Activated B cell treated with CpG ODN at 0.5 μM for 24 hours (primary cell): ENCODE measurements around the gene NEDD9. TPM values are rescaled to one million over a fixed set of nuclear protein-coding genes. Genes with fewer than 3 reads are reported as not detected.

Source experiments
- ATAC-seq: fragments of 200-7000 bp; cut with Tn5 transposase; one replicate; pipeline ENCODE4 v1.10.0; 2021; ENCODE audit warnings: low read depth, mild to moderate bottlenecking, moderate library complexity
- CTCF ChIA-PET: fragments of 350-600 bp; sonication (Branson Sonifier 250); formaldehyde crosslinking; loops from one replicate; lab custom pipeline; 2021; ENCODE audit warnings: antibody characterized with exemption; lab: Charles Lee
- POLR2A ChIA-PET: fragments of 350-600 bp; sonication (Branson Sonifier 250); formaldehyde crosslinking; loops from one replicate; lab custom pipeline; 2021; ENCODE audit warnings: antibody characterized with exemption; lab: Charles Lee
- DNase-seq: peaks from one replicate; pipeline ENCODE4 v3.0.0; 2022
- H3K27ac Mint-ChIP-seq: one replicate; pipeline ENCODE4 v1.8.0; 2020; ENCODE audit warnings: mixed read lengths
- H3K27me3 Mint-ChIP-seq: one replicate; pipeline ENCODE4 v1.8.0; 2021; ENCODE audit warnings: mixed read lengths
- H3K36me3 Mint-ChIP-seq: one replicate; pipeline ENCODE4 v1.8.0; 2021; ENCODE audit warnings: low read depth, mixed read lengths
- H3K4me1 Mint-ChIP-seq: one replicate; pipeline ENCODE4 v1.8.0; 2021; ENCODE audit warnings: mixed read lengths
- H3K4me3 Mint-ChIP-seq: one replicate; pipeline ENCODE4 v1.8.0; 2020; ENCODE audit warnings: mild to moderate bottlenecking, mixed read lengths
- H3K9me3 Mint-ChIP-seq: one replicate; pipeline ENCODE4 v1.8.0; 2020; ENCODE audit warnings: mixed read lengths
- intact Hi-C: fragments of 100-400 bp; cut with micrococcal nuclease; formaldehyde crosslinking; loops from one replicate; pipeline ENCODE4 v1.15.1; 2024
- total RNA-seq: library from RNA; stranded (reverse); gene quantifications from 2 replicates; pipeline ENCODE4 v1.2.3, GENCODE V29; 2022
- TF ChIP-seq, protein P1 (sequence below): fragments of 200-600 bp; IDR thresholded peaks from one replicate; pipeline ENCODE4 v1.8.0; 2022; ENCODE audit warnings: antibody characterized with exemption, mild to moderate bottlenecking

Gene NEDD9
- total RNA-seq, 1 donor from 2014 or later = 61.9 TPM

DNA sequence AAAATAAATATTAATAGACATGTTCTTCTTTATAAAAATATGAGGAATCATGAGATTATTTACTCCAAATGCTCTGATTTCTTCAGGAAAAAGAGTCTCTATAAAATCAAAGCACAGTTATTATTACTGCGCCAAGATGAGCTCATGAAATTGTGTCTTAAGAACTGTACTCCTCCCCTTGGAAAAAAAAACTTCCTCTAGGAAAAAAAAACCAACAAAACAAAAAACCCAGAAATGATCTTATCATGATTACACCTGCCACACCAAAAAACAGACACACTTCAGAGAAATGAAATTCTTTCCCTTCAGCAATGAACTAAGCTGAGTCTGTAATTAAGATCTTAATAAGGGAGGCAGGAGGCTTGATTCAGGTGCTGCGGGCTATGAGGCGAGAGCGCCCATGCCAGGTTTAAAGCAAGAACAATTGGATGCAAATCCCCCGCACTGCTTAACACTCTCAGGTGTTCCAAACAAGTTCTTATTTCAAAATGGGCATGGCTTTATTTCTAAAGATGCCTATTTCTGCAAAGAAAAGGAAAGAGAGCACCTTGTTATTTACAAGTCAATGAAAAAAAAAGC, 9.1 kb downstream of the NEDD9 start:
- TF ChIP-seq, protein P1, sequence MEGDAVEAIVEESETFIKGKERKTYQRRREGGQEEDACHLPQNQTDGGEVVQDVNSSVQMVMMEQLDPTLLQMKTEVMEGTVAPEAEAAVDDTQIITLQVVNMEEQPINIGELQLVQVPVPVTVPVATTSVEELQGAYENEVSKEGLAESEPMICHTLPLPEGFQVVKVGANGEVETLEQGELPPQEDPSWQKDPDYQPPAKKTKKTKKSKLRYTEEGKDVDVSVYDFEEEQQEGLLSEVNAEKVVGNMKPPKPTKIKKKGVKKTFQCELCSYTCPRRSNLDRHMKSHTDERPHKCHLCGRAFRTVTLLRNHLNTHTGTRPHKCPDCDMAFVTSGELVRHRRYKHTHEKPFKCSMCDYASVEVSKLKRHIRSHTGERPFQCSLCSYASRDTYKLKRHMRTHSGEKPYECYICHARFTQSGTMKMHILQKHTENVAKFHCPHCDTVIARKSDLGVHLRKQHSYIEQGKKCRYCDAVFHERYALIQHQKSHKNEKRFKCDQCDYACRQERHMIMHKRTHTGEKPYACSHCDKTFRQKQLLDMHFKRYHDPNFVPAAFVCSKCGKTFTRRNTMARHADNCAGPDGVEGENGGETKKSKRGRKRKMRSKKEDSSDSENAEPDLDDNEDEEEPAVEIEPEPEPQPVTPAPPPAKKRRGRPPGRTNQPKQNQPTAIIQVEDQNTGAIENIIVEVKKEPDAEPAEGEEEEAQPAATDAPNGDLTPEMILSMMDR = no peak
- H3K4me3 Mint-ChIP-seq = no peak overlapping the region
- POLR2A ChIA-PET = interaction anchor here (1.5 to 3.0 kb wide), 2 partner anchors 9 to 238 kb away, joined by 3 to 13 read pairs; partner anchors contain the start of gene NEDD9
- H3K4me1 Mint-ChIP-seq = peaks cover 48% of the 10 kb centered on the region
- DNase-seq (no peak), ATAC-seq (no peak)
- no peaks in the 10 kb centered on the region for H3K27me3 Mint-ChIP-seq
- CTCF ChIA-PET = interaction anchor here (1.2 to 1.6 kb wide), 2 partner anchors 51 to 272 kb away, joined by 4 to 5 read pairs; no protein-coding TSS in a partner anchor
- H3K9me3 Mint-ChIP-seq = no peaks in the 10 kb centered on the region
- intact Hi-C loops = no loop called here
- peak overlapping the region; percentile 24 for H3K27ac Mint-ChIP-seq
- peaks cover 50% of the 10 kb centered on the region for H3K36me3 Mint-ChIP-seq

DNA sequence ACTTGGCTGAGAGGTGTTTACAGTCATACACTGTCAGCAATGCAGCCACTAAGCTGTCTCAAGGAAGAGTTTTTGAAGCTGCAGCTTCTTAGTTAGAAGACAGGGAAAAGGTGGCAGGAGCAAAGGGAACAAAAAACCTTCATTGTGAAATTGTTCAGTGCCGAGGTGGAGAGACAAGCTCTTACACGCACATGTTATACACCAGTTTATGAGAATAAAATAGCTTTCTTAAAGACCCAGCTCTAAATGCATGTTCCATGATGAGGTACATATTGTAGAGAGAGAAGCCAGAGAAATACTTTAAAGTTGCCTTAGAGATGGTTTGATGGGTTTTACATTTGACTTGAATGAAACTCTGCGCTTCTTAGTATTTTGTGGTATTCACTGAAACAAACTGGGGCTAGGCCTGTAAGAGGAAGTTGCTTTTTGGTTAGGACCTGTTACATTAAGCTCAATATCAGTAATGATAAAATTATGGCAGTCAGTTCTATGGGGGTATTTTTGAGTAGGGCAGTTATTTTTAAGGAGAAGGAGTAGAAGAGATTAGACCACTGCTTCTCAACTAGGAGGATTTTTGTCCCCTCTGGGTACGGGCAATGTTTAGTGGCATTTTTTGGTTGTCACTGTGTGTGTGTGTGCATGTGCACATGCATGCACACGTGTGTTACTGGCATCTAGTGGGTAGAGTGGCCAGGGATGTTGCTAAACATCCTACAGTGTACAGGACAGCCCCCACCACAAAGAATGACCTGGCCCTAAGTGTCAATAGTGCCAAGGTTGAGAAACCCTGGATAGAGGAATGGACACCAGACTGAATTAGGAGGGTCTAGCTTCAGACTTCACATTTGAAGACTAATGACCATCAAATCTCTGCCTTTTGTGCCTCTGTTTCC, 9.8 kb downstream of the NEDD9 start:
- intact Hi-C loops = no loop called here
- ATAC-seq (no peak), DNase-seq (no peak)
- no peaks in the 10 kb centered on the region for H3K9me3 Mint-ChIP-seq
- H3K4me1 Mint-ChIP-seq = peaks cover 52% of the 10 kb centered on the region
- POLR2A ChIA-PET = interaction anchor here (1.5 to 3.0 kb wide), 2 partner anchors 10 to 238 kb away, joined by 3 to 13 read pairs; partner anchors contain the start of gene NEDD9
- peaks cover 47% of the 10 kb centered on the region for H3K36me3 Mint-ChIP-seq
- CTCF ChIA-PET = interaction anchor here (1.2 to 1.6 kb wide), 2 partner anchors 51 to 273 kb away, joined by 4 to 5 read pairs; no protein-coding TSS in a partner anchor
- no peak overlapping the region for H3K4me3 Mint-ChIP-seq
- H3K27me3 Mint-ChIP-seq = no peaks in the 10 kb centered on the region
- TF ChIP-seq, protein P1 = no peak
- H3K27ac Mint-ChIP-seq = no peak overlapping the region

DNA sequence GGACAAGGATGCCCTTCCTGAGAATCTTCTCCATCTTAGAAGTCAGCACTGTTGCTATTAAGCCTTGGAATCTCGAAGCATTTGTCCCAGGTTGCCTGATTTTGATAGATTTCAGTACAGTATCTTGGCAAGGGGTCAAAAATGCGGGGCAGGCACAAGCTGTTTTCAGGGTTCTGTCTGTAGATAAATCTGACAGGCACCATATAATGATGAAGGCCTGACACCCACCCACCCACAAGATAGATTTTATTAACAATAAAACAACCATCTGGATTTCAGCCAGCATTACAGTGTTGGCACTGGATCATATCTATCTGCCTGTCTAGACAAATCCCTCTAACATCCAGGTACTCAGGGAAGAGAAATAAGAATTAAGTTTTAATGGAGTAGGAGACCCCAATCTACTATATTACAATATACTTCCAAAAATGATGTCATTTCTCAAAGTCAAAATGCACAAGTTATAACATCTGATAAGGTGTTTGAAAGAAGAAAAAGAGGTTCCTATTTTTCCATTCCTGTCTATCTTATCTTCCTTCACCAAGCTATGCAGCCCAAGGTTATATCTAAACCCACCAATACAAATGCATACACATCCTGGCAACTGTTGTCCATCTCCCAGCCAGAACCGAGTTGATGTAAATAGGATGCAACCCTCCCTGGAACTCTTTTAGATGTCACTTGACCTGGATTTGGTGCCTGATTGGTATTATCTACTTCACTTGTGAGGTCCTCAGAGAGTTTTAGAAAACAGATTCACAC, 10.7 kb downstream of the NEDD9 start:
- ATAC-seq (no peak), DNase-seq (no peak)
- ChIA-PET CTCF (interaction anchor here (1.2 to 1.6 kb wide), 2 partner anchors 50 to 274 kb away, joined by 4 to 5 read pairs; no protein-coding TSS in a partner anchor), POLR2A (interaction anchor here (1.5 to 3.0 kb wide), 2 partner anchors 10 to 239 kb away, joined by 3 to 13 read pairs; partner anchors contain the start of gene NEDD9)
- TF ChIP-seq, protein P1 = no peak
- intact Hi-C loops = no loop called here
- Mint-ChIP-seq H3K27ac (peak overlapping the region; percentile 24), H3K4me3 (no peak overlapping the region), H3K4me1 (peaks cover 52% of the 10 kb centered on the region), H3K9me3 (no peaks in the 10 kb centered on the region), H3K36me3 (peaks cover 54% of the 10 kb centered on the region), H3K27me3 (no peaks in the 10 kb centered on the region)

DNA sequence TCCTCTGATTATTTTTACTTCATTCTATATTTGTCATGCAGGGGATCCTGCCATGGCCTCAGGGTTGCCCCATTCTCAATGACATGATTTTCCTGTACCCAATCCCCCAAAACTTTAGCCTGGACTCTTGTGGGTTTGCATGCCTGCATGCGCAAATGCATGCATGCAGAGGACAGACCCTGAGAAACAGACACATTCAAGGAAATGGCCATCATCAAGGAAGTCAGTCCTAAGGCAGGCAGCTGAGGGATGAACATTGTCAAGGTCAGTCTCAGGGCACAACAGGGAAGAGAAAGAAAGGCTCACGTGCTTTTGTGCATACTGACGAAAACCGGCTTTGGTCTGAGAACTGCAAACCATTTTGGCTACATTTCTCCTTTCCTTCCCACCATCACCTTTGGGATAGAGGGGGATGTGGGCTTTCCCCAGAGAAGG, 13.1 kb downstream of the NEDD9 start:
- intact Hi-C loops = loop anchor here (5.0 kb wide), 1 partner anchor 42 kb away; no protein-coding TSS in a partner anchor
- Mint-ChIP-seq H3K36me3 (peaks cover 64% of the 10 kb centered on the region), H3K4me1 (peaks cover 38% of the 10 kb centered on the region), H3K27ac (no peak overlapping the region), H3K9me3 (no peaks in the 10 kb centered on the region), H3K4me3 (no peak overlapping the region), H3K27me3 (no peaks in the 10 kb centered on the region)
- CTCF ChIA-PET = no interaction called here
- ATAC-seq (no peak), DNase-seq (no peak)
- TF ChIP-seq, protein P1 = no peak
- POLR2A ChIA-PET = no interaction called here
